ENCODE measurements around the gene SKOR1. TPM values are rescaled to one million over a fixed set of nuclear protein-coding genes. Genes with fewer than 3 reads are reported as not detected.

Gene SKOR1
- total RNA-seq, 4 donors from 2014 or later, result 0.27 to 0.79 TPM; not detected in 2

DNA sequence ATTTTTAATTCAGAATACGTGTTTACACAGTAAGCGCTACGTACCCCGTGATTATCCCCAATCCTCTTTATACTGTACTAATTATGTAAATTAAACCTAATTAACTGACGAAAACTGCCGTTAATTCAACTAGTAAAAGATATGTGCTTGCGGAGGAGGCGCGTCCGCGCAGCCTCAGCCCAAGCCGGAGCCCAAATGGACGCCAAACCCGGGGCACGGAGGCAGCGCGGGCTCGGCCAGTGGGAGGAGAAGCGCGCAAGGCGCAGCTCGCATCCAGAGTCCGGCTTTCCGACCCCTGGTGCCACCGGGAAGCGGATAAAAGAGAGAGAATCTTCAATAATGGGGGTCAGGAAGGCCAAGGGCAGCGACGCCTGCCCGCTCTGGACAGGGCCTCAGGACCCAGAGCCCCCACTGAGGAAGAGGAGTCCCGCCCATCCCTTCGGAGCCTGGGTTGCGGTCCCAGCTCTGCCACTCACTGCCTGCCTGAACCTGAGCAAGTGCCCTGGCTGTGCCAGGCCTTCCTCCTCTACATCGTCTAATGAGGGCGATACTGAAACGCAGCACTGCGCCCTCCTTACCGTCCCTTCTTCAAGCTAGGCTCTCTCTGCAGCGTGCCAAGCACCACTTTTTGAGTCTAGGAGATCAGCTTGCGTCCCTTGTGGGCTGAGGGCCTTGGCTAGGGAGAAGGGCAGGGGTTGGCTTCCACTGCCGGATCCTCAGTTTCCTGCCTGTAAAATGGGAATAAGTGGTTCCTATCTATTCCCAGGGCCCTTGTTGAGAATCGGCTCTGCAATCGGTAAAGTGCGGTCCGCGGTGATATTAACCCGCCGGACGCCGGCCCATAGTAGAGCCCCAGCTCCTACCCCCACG lies 5.0 kb upstream of the SKOR1 start:
- no peak overlapping the region for H3K4me3 ChIP-seq
- in situ Hi-C loops (cut with MboI; ENCODE audit: low pct_ligation_motif_present in 1 of 4, low pct_unique_long_range_greater_than_20kb in 1 of 4, low sequenced_read_pairs in 3 of 4), result loop anchor here in 1 of 4 donors (25.0 kb wide), 1 partner anchor 358 kb away; no protein-coding TSS in a partner anchor
- intact Hi-C loops (cut with DNase I; ENCODE audit: low total_unique reads), result no loop called here
- H3K36me3 ChIP-seq, result no peaks in the 10 kb centered on the region
- no peak for DNase-seq
- H3K27me3 ChIP-seq, result peaks cover 89% of the 10 kb centered on the region
- TF ChIP-seq, protein P1, sequence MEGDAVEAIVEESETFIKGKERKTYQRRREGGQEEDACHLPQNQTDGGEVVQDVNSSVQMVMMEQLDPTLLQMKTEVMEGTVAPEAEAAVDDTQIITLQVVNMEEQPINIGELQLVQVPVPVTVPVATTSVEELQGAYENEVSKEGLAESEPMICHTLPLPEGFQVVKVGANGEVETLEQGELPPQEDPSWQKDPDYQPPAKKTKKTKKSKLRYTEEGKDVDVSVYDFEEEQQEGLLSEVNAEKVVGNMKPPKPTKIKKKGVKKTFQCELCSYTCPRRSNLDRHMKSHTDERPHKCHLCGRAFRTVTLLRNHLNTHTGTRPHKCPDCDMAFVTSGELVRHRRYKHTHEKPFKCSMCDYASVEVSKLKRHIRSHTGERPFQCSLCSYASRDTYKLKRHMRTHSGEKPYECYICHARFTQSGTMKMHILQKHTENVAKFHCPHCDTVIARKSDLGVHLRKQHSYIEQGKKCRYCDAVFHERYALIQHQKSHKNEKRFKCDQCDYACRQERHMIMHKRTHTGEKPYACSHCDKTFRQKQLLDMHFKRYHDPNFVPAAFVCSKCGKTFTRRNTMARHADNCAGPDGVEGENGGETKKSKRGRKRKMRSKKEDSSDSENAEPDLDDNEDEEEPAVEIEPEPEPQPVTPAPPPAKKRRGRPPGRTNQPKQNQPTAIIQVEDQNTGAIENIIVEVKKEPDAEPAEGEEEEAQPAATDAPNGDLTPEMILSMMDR (IDR thresholded peaks at IDR 0.05), result no peak
- no peak for TF ChIP-seq POLR2AphosphoS5 (IDR thresholded peaks at IDR 0.05)
- no peak for TF ChIP-seq POLR2A (IDR thresholded peaks at IDR 0.05)
- TF ChIP-seq EP300 (IDR thresholded peaks at IDR 0.05; ENCODE audit: low read depth), result no peak
- H3K9me3 ChIP-seq, result peaks cover 0 to 3% of the 10 kb centered on the region in 2 donors
- 26 to 28% methylated on average over 7 to 48 of the region's 50 CpGs for WGBS, 2 donors (ENCODE audit: low coverage in 1 of 2)
- no peak overlapping the region for H3K27ac ChIP-seq
- peaks cover 0 to 47% (median 19%) of the 10 kb centered on the region in 4 donors for H3K4me1 ChIP-seq

GRCh38 chr15:67820992-67821783 lies 4.1 kb upstream of the SKOR1 start:
- peaks cover 0 to 54% (median 26%) of the 10 kb centered on the region in 4 donors for H3K4me1 ChIP-seq
- H3K36me3 ChIP-seq, result no peaks in the 10 kb centered on the region
- TF ChIP-seq POLR2AphosphoS5 (IDR thresholded peaks at IDR 0.05) (no peak), EP300 (IDR thresholded peaks at IDR 0.05; ENCODE audit: low read depth) (no peak), POLR2A (IDR thresholded peaks at IDR 0.05) (no peak)
- TF ChIP-seq, protein P1 (IDR thresholded peaks at IDR 0.05), result no peak
- no peak overlapping the region for H3K27ac ChIP-seq
- in situ Hi-C loops (cut with MboI; ENCODE audit: low pct_ligation_motif_present in 1 of 4, low pct_unique_long_range_greater_than_20kb in 1 of 4, low sequenced_read_pairs in 3 of 4), result loop anchor here in 1 of 4 donors (25.0 kb wide), 1 partner anchor 359 kb away; no protein-coding TSS in a partner anchor
- intact Hi-C loops (cut with DNase I; ENCODE audit: low total_unique reads), result no loop called here
- H3K27me3 ChIP-seq, result peaks cover 97% of the 10 kb centered on the region
- 6 to 15% methylated on average over 15 to 21 of the region's 39 CpGs for WGBS, 2 donors (ENCODE audit: low coverage in 1 of 2)
- peak; percentile 32 for DNase-seq
- no peaks in the 10 kb centered on the region for H3K9me3 ChIP-seq
- H3K4me3 ChIP-seq, result no peak overlapping the region

GRCh38 chr15:67821784-67822440 lies 3.4 kb upstream of the SKOR1 start:
- Histone ChIP-seq H3K4me3 (no peak overlapping the region), H3K9me3 (no peaks in the 10 kb centered on the region), H3K27me3 (peaks cover 99% of the 10 kb centered on the region), H3K4me1 (peaks cover 0 to 60% (median 32%) of the 10 kb centered on the region in 4 donors), H3K27ac (no peak overlapping the region), H3K36me3 (no peaks in the 10 kb centered on the region)
- TF ChIP-seq EP300 (IDR thresholded peaks at IDR 0.05; ENCODE audit: low read depth) (no peak), POLR2A (IDR thresholded peaks at IDR 0.05) (no peak), POLR2AphosphoS5 (IDR thresholded peaks at IDR 0.05) (no peak)
- TF ChIP-seq, protein P1 (IDR thresholded peaks at IDR 0.05), result no peak
- no peak for DNase-seq
- intact Hi-C loops (cut with DNase I; ENCODE audit: low total_unique reads), result no loop called here
- WGBS, 2 donors (ENCODE audit: low coverage in 1 of 2), result 3 to 11% methylated on average over 9 to 43 of the region's 43 CpGs
- in situ Hi-C loops (cut with MboI; ENCODE audit: low pct_ligation_motif_present in 1 of 4, low pct_unique_long_range_greater_than_20kb in 1 of 4, low sequenced_read_pairs in 3 of 4), result loop anchor here in 1 of 4 donors (25.0 kb wide), 1 partner anchor 360 kb away; no protein-coding TSS in a partner anchor

Measured in transverse colon (tissue), 4 donors.